HEK293 (cell line): Measurements from ENCODE around the gene B4GALT5.
"Not testable (repeated sequence)": the region's sequence is repeated elsewhere in the genome, so short reads cannot be mapped to it uniquely, and the experiment has no call there.

Experiments used
- HOXA7 ChIP-seq: sonication (generic); formaldehyde crosslinking; IDR thresholded peaks from 2 replicates; pipeline ENCODE4 v1.8.1; 2022; ENCODE audit warnings: missing genetic modification reagents, borderline replicate concordance
- TRIM28 ChIP-seq: IDR thresholded peaks from 2 replicates; pipeline ENCODE4 v1.6.1; 2011; ENCODE audit warnings: low read length, control low read depth, borderline replicate concordance
- ZBTB8A ChIP-seq: fragments of 450-650 bp; formaldehyde crosslinking; IDR thresholded peaks from 2 replicates; pipeline ENCODE4 v1.5.1; 2016; ENCODE audit warnings: missing biosample characterization, missing genetic modification characterization
- ZNF274 ChIP-seq, 2 experiments: fragments of 200-500 bp in 1 of 2; fragments of 450-650 bp in 1 of 2; sonication (Bioruptor generic) in 1 of 2; formaldehyde crosslinking in 1 of 2; IDR thresholded peaks; 2 replicates each; pipeline versions ENCODE4 v1.5.1 to v1.6.1; 2014 to 2016; ENCODE audit warnings: borderline replicate concordance in 1 of 2, inconsistent platforms in 1 of 2, low read length in 1 of 2, missing biosample characterization in 1 of 2, missing genetic modification characterization in 1 of 2
- ZNF302 ChIP-seq: fragments of 450-650 bp; formaldehyde crosslinking; IDR thresholded peaks from 2 replicates; pipeline ENCODE4 v1.5.1; 2016; ENCODE audit warnings: missing biosample characterization, missing genetic modification characterization, low read depth
- ZNF561 ChIP-seq: fragments of 450-650 bp; IDR thresholded peaks from 2 replicates; pipeline ENCODE4 v1.5.1; 2018; ENCODE audit warnings: missing biosample characterization, missing genetic modification characterization, borderline replicate concordance
- TF ChIP-seq, protein P1 (sequence below): fragments of 450-650 bp; formaldehyde crosslinking; IDR thresholded peaks from 2 replicates; pipeline ENCODE4 v1.5.1; 2016; ENCODE audit warnings: missing biosample characterization, missing genetic modification characterization
- TF ChIP-seq, protein P2 (sequence below): fragments of 450-650 bp; formaldehyde crosslinking; IDR thresholded peaks from 2 replicates; pipeline ENCODE4 v1.5.1; 2016; ENCODE audit warnings: missing biosample characterization, missing genetic modification characterization

DNA sequence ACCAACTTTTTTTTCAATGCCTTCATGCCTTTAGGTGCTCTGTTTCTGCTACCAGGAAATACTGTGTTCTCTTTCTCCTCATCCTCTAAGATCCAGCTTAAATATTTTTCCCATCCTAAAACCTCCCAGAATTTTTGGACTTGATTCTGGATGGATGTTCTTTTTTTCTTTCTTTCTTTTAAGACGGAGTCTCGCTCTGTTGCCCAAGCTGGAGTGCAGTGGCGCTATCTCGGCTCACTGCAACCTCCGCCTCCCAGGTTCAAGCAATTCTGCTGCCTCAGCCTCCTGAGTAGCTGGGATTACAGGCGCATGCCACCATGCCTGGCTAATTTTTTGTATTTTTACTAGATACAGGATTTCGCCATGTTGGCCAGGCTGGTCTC lies 11.5 kb upstream of the B4GALT5 start:
- TF ChIP-seq ZNF274 (IDR thresholded peaks at IDR 0.05; ENCODE audit: low read length); ZNF274 (tag by site-specific recombination; IDR thresholded peaks at IDR 0.05; ENCODE audit: borderline replicate concordance); ZNF561; TRIM28; ZBTB8A (tag by site-specific recombination); HOXA7; ZNF302: not testable (repeated sequence)
- TF ChIP-seq, protein P1, sequence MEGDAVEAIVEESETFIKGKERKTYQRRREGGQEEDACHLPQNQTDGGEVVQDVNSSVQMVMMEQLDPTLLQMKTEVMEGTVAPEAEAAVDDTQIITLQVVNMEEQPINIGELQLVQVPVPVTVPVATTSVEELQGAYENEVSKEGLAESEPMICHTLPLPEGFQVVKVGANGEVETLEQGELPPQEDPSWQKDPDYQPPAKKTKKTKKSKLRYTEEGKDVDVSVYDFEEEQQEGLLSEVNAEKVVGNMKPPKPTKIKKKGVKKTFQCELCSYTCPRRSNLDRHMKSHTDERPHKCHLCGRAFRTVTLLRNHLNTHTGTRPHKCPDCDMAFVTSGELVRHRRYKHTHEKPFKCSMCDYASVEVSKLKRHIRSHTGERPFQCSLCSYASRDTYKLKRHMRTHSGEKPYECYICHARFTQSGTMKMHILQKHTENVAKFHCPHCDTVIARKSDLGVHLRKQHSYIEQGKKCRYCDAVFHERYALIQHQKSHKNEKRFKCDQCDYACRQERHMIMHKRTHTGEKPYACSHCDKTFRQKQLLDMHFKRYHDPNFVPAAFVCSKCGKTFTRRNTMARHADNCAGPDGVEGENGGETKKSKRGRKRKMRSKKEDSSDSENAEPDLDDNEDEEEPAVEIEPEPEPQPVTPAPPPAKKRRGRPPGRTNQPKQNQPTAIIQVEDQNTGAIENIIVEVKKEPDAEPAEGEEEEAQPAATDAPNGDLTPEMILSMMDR (tag by site-specific recombination), result not testable (repeated sequence)
- TF ChIP-seq, protein P2, sequence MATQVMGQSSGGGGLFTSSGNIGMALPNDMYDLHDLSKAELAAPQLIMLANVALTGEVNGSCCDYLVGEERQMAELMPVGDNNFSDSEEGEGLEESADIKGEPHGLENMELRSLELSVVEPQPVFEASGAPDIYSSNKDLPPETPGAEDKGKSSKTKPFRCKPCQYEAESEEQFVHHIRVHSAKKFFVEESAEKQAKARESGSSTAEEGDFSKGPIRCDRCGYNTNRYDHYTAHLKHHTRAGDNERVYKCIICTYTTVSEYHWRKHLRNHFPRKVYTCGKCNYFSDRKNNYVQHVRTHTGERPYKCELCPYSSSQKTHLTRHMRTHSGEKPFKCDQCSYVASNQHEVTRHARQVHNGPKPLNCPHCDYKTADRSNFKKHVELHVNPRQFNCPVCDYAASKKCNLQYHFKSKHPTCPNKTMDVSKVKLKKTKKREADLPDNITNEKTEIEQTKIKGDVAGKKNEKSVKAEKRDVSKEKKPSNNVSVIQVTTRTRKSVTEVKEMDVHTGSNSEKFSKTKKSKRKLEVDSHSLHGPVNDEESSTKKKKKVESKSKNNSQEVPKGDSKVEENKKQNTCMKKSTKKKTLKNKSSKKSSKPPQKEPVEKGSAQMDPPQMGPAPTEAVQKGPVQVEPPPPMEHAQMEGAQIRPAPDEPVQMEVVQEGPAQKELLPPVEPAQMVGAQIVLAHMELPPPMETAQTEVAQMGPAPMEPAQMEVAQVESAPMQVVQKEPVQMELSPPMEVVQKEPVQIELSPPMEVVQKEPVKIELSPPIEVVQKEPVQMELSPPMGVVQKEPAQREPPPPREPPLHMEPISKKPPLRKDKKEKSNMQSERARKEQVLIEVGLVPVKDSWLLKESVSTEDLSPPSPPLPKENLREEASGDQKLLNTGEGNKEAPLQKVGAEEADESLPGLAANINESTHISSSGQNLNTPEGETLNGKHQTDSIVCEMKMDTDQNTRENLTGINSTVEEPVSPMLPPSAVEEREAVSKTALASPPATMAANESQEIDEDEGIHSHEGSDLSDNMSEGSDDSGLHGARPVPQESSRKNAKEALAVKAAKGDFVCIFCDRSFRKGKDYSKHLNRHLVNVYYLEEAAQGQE (tag by site-specific recombination), result not testable (repeated sequence)
